ENCODE data around the gene PTPN21.
A peak's percentile ranks its signal among the peaks of the same experiment; 100 is the strongest.

Gene PTPN21

GRCh38 chr14:88554457-88555286 lies at the start of gene PTPN21:
TSS of gene PTPN21 (minus strand) at chr14:88555007. CDS start at chr14:88550417, 4,590 bp downstream.
- DNase-seq = peak; percentile 20

GRCh38 chr14:88604212-88604611 lies 49.4 kb upstream of the PTPN21 start:
- DNase-seq = no peak

- peak; percentile 6 for DNase-seq
These were observed 45.1 kb upstream of the PTPN21 start for GRCh38 chr14:88599761-88600439.

GRCh38 chr14:88599326-88599725 lies 44.5 kb upstream of the PTPN21 start:
- DNase-seq = no peak

GRCh38 chr14:88598097-88598675 lies 43.4 kb upstream of the PTPN21 start:
- no peak for DNase-seq

- no peak for DNase-seq
These were observed 42.8 kb upstream of the PTPN21 start for GRCh38 chr14:88597601-88598000.

GRCh38 chr14:88597038-88597437 lies 42.2 kb upstream of the PTPN21 start:
- no peak for DNase-seq

GRCh38 chr14:88592031-88592430 lies 37.2 kb upstream of the PTPN21 start:
- DNase-seq = no peak

GRCh38 chr14:88590173-88590572 lies 35.4 kb upstream of the PTPN21 start:
- no peak for DNase-seq

GRCh38 chr14:88588081-88588480 lies 33.3 kb upstream of the PTPN21 start:
- DNase-seq = no peak

- no peak for DNase-seq
These were observed 29.6 kb upstream of the PTPN21 start for GRCh38 chr14:88584451-88584850.

- DNase-seq = no peak
These were observed 21.4 kb upstream of the PTPN21 start for GRCh38 chr14:88576222-88576621.

- no peak for DNase-seq
These were observed 17.3 kb upstream of the PTPN21 start for GRCh38 chr14:88572117-88572516.

- no peak for DNase-seq
These were observed 13.4 kb upstream of the PTPN21 start for GRCh38 chr14:88568196-88568595.

GRCh38 chr14:88565427-88565826 lies 10.6 kb upstream of the PTPN21 start:
- DNase-seq = no peak

- DNase-seq = no peak
These were observed 9.0 kb upstream of the PTPN21 start for GRCh38 chr14:88563845-88564244.

- peak; percentile 90 for DNase-seq
These were observed 8.3 kb upstream of the PTPN21 start, which contains the start of gene ZC3H14 for GRCh38 chr14:88562831-88563686. TSS of gene ZC3H14 (plus strand) at chr14:88563037. CDS start at chr14:88563134, 97 bp downstream.

GRCh38 chr14:88562532-88562830 lies 7.7 kb upstream of the PTPN21 start:
- no peak for DNase-seq

GRCh38 chr14:88559852-88560251 lies 5.0 kb upstream of the PTPN21 start:
- DNase-seq = no peak

- DNase-seq = no peak
These were observed 1.8 kb upstream of the PTPN21 start for GRCh38 chr14:88556581-88556980.

- no peak for DNase-seq
These were observed 836 bp downstream of the PTPN21 start for GRCh38 chr14:88553886-88554456.

- DNase-seq = no peak
These were observed 1.9 kb downstream of the PTPN21 start for GRCh38 chr14:88552876-88553275.

- no peak for DNase-seq
These were observed 2.8 kb downstream of the PTPN21 start for GRCh38 chr14:88551980-88552431.

All from CD4-positive, alpha-beta T cell treated with Interleukin-17A for 4 hours (primary cell).